HTERT RPE-1 (cell line): ENCODE results near the gene FARSA.
"Not testable (repeated sequence)": the region's sequence is repeated elsewhere in the genome, so short reads cannot be mapped to it uniquely, and the experiment has no call there.

Experiments
- in situ Hi-C: fragments of 300-500 bp; cut with MboI; formaldehyde crosslinking; loops from 4 replicates; pipeline ENCODE4 v1.14.3; 2020; ENCODE audit warnings: low sequenced_read_pairs

The FARSA gene

GRCh38 chr19:12933287-12934072 lies at the start of gene FARSA:
Gene FARSA, minus strand, starts transcription at chr19:12933711. Its CDS starts 15 bp downstream, at chr19:12933696.
- in situ Hi-C loops, result no loop called here

GRCh38 chr19:12983091-12983490 lies 49.6 kb upstream of the FARSA start:
- in situ Hi-C loops, result no loop called here

- in situ Hi-C loops, result no loop called here
These were observed 49.1 kb upstream of the FARSA start for GRCh38 chr19:12982648-12983047.

GRCh38 chr19:12979974-12980373 lies 46.5 kb upstream of the FARSA start:
- in situ Hi-C loops, result no loop called here

- in situ Hi-C loops, result not testable (repeated sequence)
These were observed 42.6 kb upstream of the FARSA start for GRCh38 chr19:12976109-12976508.

GRCh38 chr19:12975221-12975741 lies 41.8 kb upstream of the FARSA start:
- in situ Hi-C loops, result no loop called here

GRCh38 chr19:12974301-12975220 lies 41.0 kb upstream of the FARSA start:
- in situ Hi-C loops, result no loop called here

GRCh38 chr19:12973236-12973635 lies 39.7 kb upstream of the FARSA start:
- in situ Hi-C loops, result no loop called here

- in situ Hi-C loops, result no loop called here
These were observed 36.7 kb upstream of the FARSA start for GRCh38 chr19:12970070-12970820.

- in situ Hi-C loops, result no loop called here
These were observed 35.9 kb upstream of the FARSA start, which contains the start of gene DAND5 for GRCh38 chr19:12969292-12969988. Gene DAND5, plus strand, starts transcription at chr19:12969576. Its CDS starts 85 bp downstream, at chr19:12969661.

- in situ Hi-C loops, result no loop called here
These were observed 34.4 kb upstream of the FARSA start for GRCh38 chr19:12967907-12968306.

GRCh38 chr19:12965812-12966135 lies 32.3 kb upstream of the FARSA start:
- in situ Hi-C loops, result no loop called here

GRCh38 chr19:12965017-12965811 lies 31.7 kb upstream of the FARSA start:
- in situ Hi-C loops, result no loop called here

- in situ Hi-C loops, result no loop called here
These were observed 26.0 kb upstream of the FARSA start for GRCh38 chr19:12959481-12959880.

GRCh38 chr19:12957389-12957952 lies 24.0 kb upstream of the FARSA start:
- in situ Hi-C loops, result not testable (repeated sequence)

GRCh38 chr19:12956446-12957388 lies 23.2 kb upstream of the FARSA start, which contains the start of gene GADD45GIP1:
Gene GADD45GIP1, minus strand, starts transcription at chr19:12957223. Its CDS starts 11 bp downstream, at chr19:12957212.
- in situ Hi-C loops, result no loop called here

GRCh38 chr19:12955996-12956395 lies 22.5 kb upstream of the FARSA start:
- in situ Hi-C loops, result no loop called here

- in situ Hi-C loops, result not testable (repeated sequence)
These were observed 22.1 kb upstream of the FARSA start for GRCh38 chr19:12955575-12955974.
